Neural cell (in vitro differentiated cells): Measurements from ENCODE around the gene HEBP2. TPM values are rescaled to one million over a fixed set of nuclear protein-coding genes. Genes with fewer than 3 reads are reported as not detected.

Experiments used
- H2AFZ ChIP-seq: fragments of 200-600, 300-800 bp; sonication (generic), shearing (Covaris generic); 2 replicates; pipeline ENCODE4 v1.6.0; 2014; ENCODE audit warnings: low read depth, mild to moderate bottlenecking, antibody characterized with exemption, low read length, moderate library complexity
- H3F3A ChIP-seq: fragments of 200-600 bp; shearing (Covaris generic); 2 replicates; pipeline ENCODE4 v1.6.1; 2016; ENCODE audit warnings: mild to moderate bottlenecking, moderate library complexity, mixed read lengths, antibody characterized with exemption, low read length; ENCODE audit not compliant: insufficient read depth, poor library complexity, severe bottlenecking
- H3K27ac ChIP-seq: fragments of 200-600, 300-800 bp; sonication (generic), shearing (Covaris generic); 2 replicates; pipeline ENCODE4 v1.5.1; 2014; ENCODE audit warnings: mild to moderate bottlenecking, low read length, moderate library complexity
- H3K27me3 ChIP-seq: fragments of 300-800, 200-600 bp; sonication (generic), shearing (Covaris generic); 2 replicates; pipeline ENCODE4 v1.6.0; 2014; ENCODE audit warnings: mild to moderate bottlenecking, low read depth, low read length, moderate library complexity; ENCODE audit not compliant: insufficient read depth
- H3K36me3 ChIP-seq: fragments of 300-800, 200-600 bp; sonication (generic), shearing (Covaris generic); 2 replicates; pipeline ENCODE4 v1.5.1; 2014; ENCODE audit warnings: mild to moderate bottlenecking, antibody characterized with exemption, low read length, moderate library complexity; ENCODE audit not compliant: insufficient read depth
- H3K4me2 ChIP-seq: fragments of 300-800, 200-600 bp; sonication (generic), shearing (Covaris generic); 2 replicates; pipeline ENCODE4 v1.6.0; 2014; ENCODE audit warnings: mild to moderate bottlenecking, low read length
- H3K4me3 ChIP-seq: fragments of 300-800, 200-600 bp; sonication (generic), shearing (Covaris generic); 2 replicates; pipeline ENCODE4 v1.5.1; 2014; ENCODE audit warnings: mild to moderate bottlenecking, low read length, moderate library complexity
- H3K79me2 ChIP-seq: fragments of 200-600 bp; shearing (Covaris generic); replicated peaks from 2 replicates; pipeline ENCODE4 v1.6.0; 2014; ENCODE audit warnings: mild to moderate bottlenecking, low read length, moderate library complexity; ENCODE audit not compliant: insufficient read depth
- H3K9ac ChIP-seq: fragments of 300-800, 200-600 bp; sonication (generic), shearing (Covaris generic); 2 replicates; pipeline ENCODE4 v1.6.1; 2016; ENCODE audit warnings: mild to moderate bottlenecking, low read length, mixed read lengths
- H3K9me2 ChIP-seq: fragments of 200-600 bp; shearing (Covaris generic); 2 replicates; pipeline ENCODE4 v1.6.1; 2016; ENCODE audit warnings: mild to moderate bottlenecking, low read length, mixed read lengths; ENCODE audit not compliant: insufficient read depth
- H3K9me3 ChIP-seq: fragments of 200-600, 300-800 bp; sonication (generic), shearing (Covaris generic); 2 replicates; pipeline ENCODE4 v1.6.1; 2016; ENCODE audit warnings: mild to moderate bottlenecking, mixed run types, low read length, moderate library complexity, mixed read lengths
- H4K20me1 ChIP-seq: fragments of 200-600 bp; shearing (Covaris generic); 2 replicates; pipeline ENCODE4 v1.6.1; 2016; ENCODE audit warnings: mild to moderate bottlenecking, mixed run types; ENCODE audit not compliant: insufficient read depth
- CTCF ChIP-seq: fragments of 450-650 bp; IDR thresholded peaks from 2 replicates; pipeline ENCODE4 v1.5.1; 2014; ENCODE audit warnings: antibody characterized with exemption, mild to moderate bottlenecking, moderate library complexity; ENCODE audit not compliant: poor library complexity, severe bottlenecking
- EP300 ChIP-seq: fragments of 450-650 bp; conservative IDR thresholded peaks from 2 replicates; pipeline ENCODE4 v1.6.1; 2014; ENCODE audit warnings: antibody characterized with exemption, mild to moderate bottlenecking, moderate library complexity; ENCODE audit not compliant: poor library complexity, severe bottlenecking
- EZH2 ChIP-seq: fragments of 200-600, 300-800 bp; shearing (Covaris generic), sonication (generic); IDR thresholded peaks from 2 replicates; pipeline ENCODE4 v1.6.1; 2014; ENCODE audit warnings: antibody characterized with exemption, low read length, borderline replicate concordance, mild to moderate bottlenecking; ENCODE audit not compliant: insufficient read depth, poor library complexity, severe bottlenecking
- MXI1 ChIP-seq: fragments of 450-650 bp; conservative IDR thresholded peaks from 2 replicates; pipeline ENCODE4 v1.6.1; 2014; ENCODE audit warnings: antibody characterized with exemption, mild to moderate bottlenecking; ENCODE audit not compliant: poor library complexity, severe bottlenecking
- POLR2AphosphoS5 ChIP-seq: IDR thresholded peaks from 2 replicates; pipeline ENCODE4 v1.6.1; 2012
- RAD21 ChIP-seq: fragments of 450-650 bp; conservative IDR thresholded peaks from 2 replicates; pipeline ENCODE4 v1.6.1; 2014; ENCODE audit warnings: antibody characterized with exemption, mild to moderate bottlenecking, moderate library complexity
- REST ChIP-seq: IDR thresholded peaks from 2 replicates; pipeline ENCODE4 v1.6.1; 2012; ENCODE audit warnings: borderline replicate concordance
- SMC3 ChIP-seq: fragments of 450-650 bp; conservative IDR thresholded peaks from 2 replicates; pipeline ENCODE4 v1.6.1; 2014; ENCODE audit warnings: antibody characterized with exemption, mild to moderate bottlenecking, moderate library complexity; ENCODE audit not compliant: poor library complexity
- TAF1 ChIP-seq: IDR thresholded peaks from 2 replicates; pipeline ENCODE4 v1.6.1; 2012; ENCODE audit warnings: low read depth
- polyA plus RNA-seq: library from polyadenylated mRNA; depleted of rRNA; stranded (reverse); fragments of >200 nt; gene quantifications from 2 replicates; pipeline ENCODE4 v1.2.3, GENCODE V29; 2014

HEBP2 gene
- polyA plus RNA-seq, 1 donor from 2014 or later, result 3.0 TPM

- peaks cover 16% of the 10 kb centered on the region for H3K27me3 ChIP-seq
- no peak overlapping the region for H3K4me2 ChIP-seq
- H4K20me1 ChIP-seq, result no peaks in the 10 kb centered on the region
- no peak overlapping the region for H2AFZ ChIP-seq
- peaks cover 2% of the 10 kb centered on the region for H3F3A ChIP-seq
- H3K27ac ChIP-seq, result peak overlapping the region; percentile 9
- no peak for TF ChIP-seq TAF1
- no peak for TF ChIP-seq MXI1
- no peak for TF ChIP-seq REST
- no peak for TF ChIP-seq EZH2
- no peak for TF ChIP-seq CTCF
- TF ChIP-seq EP300, result no peak
- no peak for TF ChIP-seq SMC3
- H3K79me2 ChIP-seq, result no peaks in the 10 kb centered on the region
- no peak overlapping the region for H3K4me3 ChIP-seq
- no peaks in the 10 kb centered on the region for H3K9me3 ChIP-seq
- no peaks in the 10 kb centered on the region for H3K36me3 ChIP-seq
- H3K9ac ChIP-seq, result no peak overlapping the region
- H3K9me2 ChIP-seq, result no peaks in the 10 kb centered on the region
Measured at GRCh38 chr6:138406443-138406842, 2.4 kb downstream of the HEBP2 start.

GRCh38 chr6:138410048-138410735, 6.2 kb downstream of the HEBP2 start:
- no peak overlapping the region for H3K27ac ChIP-seq
- H3K36me3 ChIP-seq, result no peaks in the 10 kb centered on the region
- H4K20me1 ChIP-seq, result no peaks in the 10 kb centered on the region

More at GRCh38 chr6:138410048-138410735, 6.2 kb downstream of the HEBP2 start:
- H3K4me2 ChIP-seq, result no peak overlapping the region
- H3K9me2 ChIP-seq, result no peaks in the 10 kb centered on the region
- H3K9ac ChIP-seq, result no peak overlapping the region
- no peak for TF ChIP-seq TAF1
- no peak for TF ChIP-seq RAD21
- no peak for TF ChIP-seq REST
- no peak for TF ChIP-seq MXI1
- no peak for TF ChIP-seq EZH2
- no peak for TF ChIP-seq SMC3
- no peak for TF ChIP-seq EP300
- TF ChIP-seq CTCF, result no peak
- TF ChIP-seq POLR2AphosphoS5, result no peak
- peaks cover 2% of the 10 kb centered on the region for H3F3A ChIP-seq
- H2AFZ ChIP-seq, result no peak overlapping the region
- no peaks in the 10 kb centered on the region for H3K79me2 ChIP-seq
- no peaks in the 10 kb centered on the region for H3K9me3 ChIP-seq
- H3K4me3 ChIP-seq, result no peak overlapping the region
- no peaks in the 10 kb centered on the region for H3K27me3 ChIP-seq
